ENCODE results near the gene CDH13.

CDH13 gene

DNA sequence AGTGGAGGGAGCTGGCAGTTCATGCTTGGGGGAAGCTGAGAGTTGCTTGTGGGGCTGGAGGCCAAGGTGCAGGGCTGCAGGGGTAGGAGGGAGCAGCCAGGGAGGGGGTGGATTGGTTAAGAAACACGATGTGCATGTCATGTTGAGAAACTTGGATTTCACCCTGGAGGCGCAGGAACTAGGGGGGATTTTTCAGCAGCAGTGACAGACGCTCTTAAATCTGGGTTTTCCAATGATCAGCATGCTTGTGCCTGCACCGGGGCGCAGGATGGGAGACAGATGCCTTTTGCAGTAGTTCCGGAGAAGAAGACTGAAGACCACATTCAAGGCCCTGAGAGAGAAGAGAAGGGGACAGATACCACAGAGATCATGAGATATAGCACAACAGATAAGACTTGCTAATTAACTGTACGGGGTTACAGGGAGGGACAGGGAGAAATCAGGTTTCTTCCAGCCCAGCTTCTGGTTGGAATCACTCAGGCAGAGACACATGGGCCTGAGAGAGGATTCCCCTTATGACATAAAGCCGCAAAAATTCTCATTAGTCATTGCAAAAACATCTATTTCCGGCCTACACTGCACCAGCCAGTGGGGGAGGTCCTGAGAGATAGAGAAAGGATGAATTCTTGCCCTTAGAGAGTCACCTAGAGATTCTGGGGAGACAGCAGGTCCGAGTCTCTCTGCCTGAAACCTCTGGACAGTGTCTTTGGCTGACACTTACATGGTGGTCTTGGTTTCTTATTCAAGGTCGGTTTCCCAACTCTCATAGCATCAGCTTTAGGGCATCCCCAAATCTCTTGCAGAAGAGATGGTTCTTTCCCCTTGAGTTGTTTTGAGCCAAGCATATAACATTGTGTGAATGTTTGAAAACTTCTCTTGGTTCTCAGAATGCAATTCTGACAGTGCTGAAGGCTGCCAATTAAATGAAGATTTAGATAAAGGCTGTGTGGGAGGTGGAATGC, 27.1 kb downstream of the CDH13 start:
- DNase-seq = peak; percentile 40

DNA sequence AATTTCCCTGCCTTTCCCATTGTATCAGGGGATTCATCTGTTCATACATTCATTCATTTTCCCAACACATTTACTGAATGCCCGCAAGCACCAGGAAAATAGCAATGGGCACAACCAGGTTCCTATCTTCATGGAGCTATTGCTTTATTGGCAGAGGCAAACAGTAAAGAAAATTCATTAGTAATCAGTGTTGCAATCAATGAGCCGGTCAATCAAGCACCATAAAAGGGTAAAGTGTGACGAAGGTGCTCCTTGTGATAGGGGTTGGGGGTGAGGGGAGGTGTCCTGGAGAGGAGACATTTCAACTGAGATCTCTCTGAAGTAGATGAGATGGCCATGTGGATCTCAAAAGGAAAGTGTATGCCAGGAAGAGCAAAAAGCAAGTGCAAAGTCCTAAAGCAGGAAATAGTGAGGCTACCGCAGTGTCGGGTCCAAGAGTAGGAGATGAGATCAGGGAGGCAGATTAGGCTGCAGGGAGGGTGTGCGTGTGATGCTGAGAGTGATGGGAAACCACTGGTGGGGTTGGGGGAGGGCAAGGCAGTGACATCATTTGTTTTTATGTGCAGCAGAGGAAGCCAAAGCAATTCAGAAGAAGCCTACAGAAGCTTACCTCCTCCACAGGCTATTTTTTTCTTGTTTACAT, 28.4 kb downstream of the CDH13 start:
- DNase-seq = peak; percentile 73

- DNase-seq = no peak
Observed at GRCh38 chr16:82655720-82656490, 29.1 kb downstream of the CDH13 start.

GRCh38 chr16:82657239-82657638, 30.5 kb downstream of the CDH13 start:
- no peak for DNase-seq

GRCh38 chr16:82657786-82658185, 31.0 kb downstream of the CDH13 start:
- DNase-seq = no peak

DNA sequence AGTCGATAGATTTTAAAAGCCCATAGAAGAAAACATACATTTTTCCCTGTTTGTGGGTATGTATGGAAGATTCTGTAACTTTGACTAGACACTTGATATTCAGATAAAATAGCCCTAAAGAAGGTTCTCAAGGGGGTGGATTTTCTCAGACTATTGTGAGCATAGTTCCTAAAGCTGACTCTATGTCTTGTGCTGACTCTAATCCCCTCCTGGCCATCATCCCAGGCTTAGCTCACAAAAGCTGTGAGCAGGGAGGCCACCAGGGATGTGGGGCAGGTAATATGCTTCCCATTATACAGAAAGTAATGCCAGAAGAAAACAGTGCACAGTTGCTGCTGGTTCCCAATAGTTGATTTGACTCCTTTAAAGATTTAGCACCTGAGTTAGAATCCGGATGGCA, 32.0 kb downstream of the CDH13 start:
- no peak for DNase-seq

GRCh38 chr16:82660075-82660645, 33.4 kb downstream of the CDH13 start:
- DNase-seq = no peak

DNA sequence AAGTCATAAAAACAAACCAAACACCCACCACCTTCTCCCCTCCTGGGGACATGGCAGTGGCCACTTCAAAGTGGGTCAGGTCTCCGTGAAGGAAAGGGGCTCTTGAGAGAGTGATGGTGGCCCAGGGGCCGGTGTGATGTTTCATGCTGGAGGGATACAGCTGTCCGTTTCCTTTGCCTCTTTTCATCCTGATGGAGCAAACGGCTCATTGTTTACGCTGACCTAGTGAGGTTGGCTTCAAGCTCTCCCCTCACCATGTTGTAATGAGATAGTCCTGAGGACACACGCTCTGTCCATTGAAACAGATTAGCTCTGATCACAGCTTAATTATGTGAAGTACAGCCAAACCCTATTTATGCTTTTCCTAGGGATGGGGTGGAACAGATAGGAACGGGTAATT, 34.2 kb downstream of the CDH13 start:
- DNase-seq = no peak

- DNase-seq = no peak
Observed at GRCh38 chr16:82664181-82664580, 37.4 kb downstream of the CDH13 start.

DNA sequence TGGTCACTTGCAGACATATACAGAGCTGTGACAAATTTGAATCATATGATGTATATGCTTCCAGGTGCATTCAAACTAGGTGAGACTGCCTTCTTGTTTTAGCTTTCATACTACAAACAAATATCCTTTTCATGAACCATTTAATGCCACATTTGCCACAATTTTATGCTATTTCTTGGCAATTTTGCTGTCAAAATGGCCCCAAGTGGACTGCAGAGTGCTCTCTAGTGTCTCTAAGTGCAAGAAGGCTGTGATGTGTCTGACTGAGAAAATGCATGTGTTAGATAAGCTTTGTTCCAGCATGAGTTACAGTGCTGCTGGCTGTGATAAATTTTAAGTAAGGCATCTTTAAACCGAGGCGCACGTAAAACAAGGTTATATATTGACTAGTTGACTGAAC, 38.3 kb downstream of the CDH13 start:
- no peak for DNase-seq

- no peak for DNase-seq
Observed at GRCh38 chr16:82667437-82667836, 40.7 kb downstream of the CDH13 start.

DNA sequence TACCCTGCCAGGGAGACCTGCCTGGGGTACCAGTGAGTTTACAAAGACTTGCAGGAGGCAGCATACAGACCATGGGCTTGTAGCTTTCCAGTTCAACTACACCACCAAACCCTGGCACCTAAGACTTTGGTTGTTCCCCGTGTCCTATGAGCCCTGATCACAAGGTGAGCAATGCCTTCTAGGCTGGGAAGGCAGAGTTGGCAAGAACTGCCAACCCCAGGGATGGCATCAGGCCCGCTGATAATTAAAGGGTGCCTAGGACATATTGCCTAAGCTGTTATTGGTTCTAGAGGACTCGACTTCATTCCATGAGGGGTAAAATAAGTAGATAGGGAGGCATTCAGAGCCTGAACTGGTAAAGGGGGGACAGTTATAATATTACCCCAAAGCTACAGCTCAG, 41.3 kb downstream of the CDH13 start:
- DNase-seq = no peak

GRCh38 chr16:82671741-82672140, 45.0 kb downstream of the CDH13 start:
- peak; percentile 26 for DNase-seq

DNA sequence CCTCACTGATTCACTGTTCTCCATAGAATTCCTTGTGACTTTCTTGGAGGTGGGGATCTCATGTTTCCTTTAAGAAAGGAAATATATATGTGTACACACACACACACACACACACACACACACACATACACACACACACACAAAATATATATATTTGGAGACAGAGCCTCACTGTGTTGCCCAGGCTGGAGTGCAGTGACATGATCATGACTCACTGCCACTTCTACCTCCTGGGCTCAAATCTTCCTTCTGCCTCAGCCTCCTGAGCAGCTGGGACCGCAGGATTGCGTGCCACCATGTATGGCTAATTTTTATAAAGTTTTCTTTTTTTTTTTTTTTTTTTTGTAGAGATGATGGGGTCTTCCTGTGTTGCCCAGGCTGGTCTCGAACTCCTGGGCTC, 45.9 kb downstream of the CDH13 start:
- no peak for DNase-seq

GRCh38 chr16:82675300-82675699, 48.5 kb downstream of the CDH13 start:
- no peak for DNase-seq

DNA sequence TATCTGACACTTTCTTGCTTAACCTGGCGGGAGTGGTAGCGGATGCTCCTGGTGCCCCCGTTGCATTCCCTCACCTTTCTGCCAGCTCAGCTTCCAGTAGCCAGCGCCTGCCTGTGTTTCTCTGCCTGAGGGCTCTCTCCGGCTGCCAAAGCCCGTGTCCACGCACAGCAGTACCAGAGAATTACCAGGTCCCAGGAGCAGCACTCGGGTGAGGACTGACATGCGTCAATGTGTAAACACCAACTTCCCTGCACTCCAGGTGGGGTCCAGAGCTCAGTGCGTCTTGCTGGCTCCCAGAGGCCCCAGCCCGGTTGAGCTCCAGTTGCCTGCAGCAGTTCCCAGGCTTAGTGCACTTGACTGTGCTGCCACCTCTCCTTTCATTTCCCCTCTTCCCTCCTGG, 54.8 kb downstream of the CDH13 start:
- no peak for DNase-seq

- no peak for DNase-seq
Observed at GRCh38 chr16:82682767-82683166, 56.0 kb downstream of the CDH13 start.

GRCh38 chr16:82684256-82684655, 57.5 kb downstream of the CDH13 start:
- DNase-seq = no peak

DNA sequence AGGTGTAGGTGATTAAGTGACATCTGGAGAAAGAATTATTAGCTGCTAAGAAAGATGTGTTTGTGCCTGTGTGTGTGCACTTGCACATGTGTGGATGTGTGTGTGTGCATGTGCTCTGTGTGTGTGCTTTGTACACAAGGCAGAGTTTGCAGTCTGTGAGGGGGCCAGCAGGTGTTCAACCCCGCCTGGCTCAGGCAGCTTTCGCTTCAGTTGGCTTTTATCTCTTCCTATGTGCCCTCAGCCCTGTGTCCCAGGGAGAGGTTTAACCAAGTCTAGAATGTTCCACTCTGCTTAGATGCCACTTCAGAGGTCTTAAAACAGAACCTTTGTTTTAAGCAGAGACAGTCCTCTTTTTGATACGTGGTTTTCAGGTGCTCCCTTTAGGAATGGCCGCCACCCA, 58.8 kb downstream of the CDH13 start:
- no peak for DNase-seq

DNA sequence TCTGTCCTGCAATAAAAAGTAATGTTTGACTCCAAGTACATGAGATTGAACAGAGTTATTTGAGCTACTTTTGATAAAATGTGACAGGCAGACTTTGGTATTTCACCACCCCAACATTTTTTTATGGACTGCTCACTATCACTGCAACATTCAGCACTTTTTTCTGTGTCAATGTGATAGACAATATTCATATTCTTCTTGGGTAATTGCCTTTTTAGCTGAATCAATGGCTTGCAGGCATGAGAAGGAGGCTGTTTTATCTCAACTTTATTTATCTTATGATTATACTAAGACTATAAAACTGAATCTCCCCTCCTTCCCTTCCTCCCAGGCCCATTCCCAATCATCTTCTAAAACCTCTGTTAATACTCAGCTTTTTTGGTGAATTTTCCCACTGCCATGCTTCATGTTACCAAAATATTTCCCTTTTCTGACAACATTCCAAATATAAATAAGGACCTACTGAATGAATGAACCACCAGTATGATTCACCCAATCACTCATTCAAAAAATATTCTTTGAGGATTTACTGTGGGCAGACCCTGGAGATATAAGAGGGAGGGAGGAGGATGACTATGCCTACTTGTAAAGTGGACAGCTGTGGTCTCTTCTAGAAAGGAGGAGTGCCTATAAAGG, 67.6 kb downstream of the CDH13 start:
- no peak for DNase-seq

DNA sequence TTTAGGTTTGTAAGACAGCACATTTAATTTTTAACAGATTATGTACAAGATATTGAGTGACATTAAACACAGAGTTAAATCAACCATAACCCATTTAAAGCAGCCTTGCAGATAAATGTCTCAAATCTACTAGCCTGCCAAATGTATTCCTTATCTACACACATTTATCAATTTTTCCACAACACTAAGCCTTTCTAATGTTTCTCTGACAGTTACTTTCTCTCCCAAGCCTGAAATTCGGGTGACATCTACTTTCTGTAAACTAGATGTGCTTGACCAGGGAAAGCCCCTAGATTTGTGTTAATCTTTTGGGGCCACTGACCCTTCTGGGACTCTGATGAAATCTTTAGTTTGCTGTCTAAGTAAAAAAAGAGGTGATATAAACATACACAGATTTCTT, 69.0 kb downstream of the CDH13 start:
- no peak for DNase-seq

DNA sequence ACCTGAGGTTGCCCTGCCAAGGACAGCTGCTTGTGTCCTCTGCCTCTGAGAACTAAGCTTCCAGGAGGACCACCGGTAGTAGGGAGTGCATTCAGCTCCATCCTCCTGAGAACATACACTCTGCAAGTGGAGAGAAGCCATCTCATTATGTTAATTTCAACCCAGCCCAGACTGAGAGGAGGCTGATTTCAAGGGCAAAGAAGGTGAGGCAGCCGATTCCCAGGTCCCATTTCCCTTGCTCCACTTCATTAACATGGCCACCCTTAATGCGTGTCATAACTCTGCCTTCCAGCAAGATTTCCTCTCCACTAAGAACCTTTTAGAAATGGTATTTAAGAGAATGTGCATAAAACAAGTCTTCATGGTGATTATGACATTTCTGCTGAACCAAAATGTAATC, 72.5 kb downstream of the CDH13 start:
- DNase-seq = no peak
